ENCODE results near the gene TIMM21.

Gene TIMM21

DNA sequence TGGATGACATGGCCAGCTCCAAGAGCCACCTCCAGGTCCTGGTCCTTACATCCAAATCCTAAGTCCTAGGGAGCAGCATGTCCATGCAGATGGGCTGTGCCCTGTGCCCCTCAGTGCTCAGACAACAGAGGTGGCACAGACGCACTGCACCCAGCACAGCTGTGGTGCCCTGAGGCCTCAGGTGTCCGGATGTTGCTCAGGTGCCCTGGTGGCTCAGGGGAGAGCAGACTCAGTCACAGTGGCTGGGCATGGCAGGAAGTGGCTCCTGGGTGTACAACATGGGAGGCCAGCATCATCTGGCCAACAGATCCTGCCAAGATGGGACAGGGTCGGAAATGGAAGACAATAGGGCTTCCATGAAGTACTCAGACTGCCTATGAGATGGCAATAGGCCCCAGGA, 50.1 kb downstream of the TIMM21 start:
- DNase-seq, result no peak
- H3K4me3 ChIP-seq (ENCODE audit: low read depth, low read length), result no peak overlapping the region
- no peak for TF ChIP-seq CTCF (IDR thresholded peaks at IDR 0.05; ENCODE audit: low read depth, low read length)
- H3K36me3 ChIP-seq, result no peaks in the 10 kb centered on the region
- H3K27ac ChIP-seq, result no peak overlapping the region
- no peaks in the 10 kb centered on the region for H3K9me3 ChIP-seq (ENCODE audit: severe bottlenecking)
- peaks cover 33% of the 10 kb centered on the region for H3K27me3 ChIP-seq (ENCODE audit: insufficient read depth, low read depth, severe bottlenecking)

DNA sequence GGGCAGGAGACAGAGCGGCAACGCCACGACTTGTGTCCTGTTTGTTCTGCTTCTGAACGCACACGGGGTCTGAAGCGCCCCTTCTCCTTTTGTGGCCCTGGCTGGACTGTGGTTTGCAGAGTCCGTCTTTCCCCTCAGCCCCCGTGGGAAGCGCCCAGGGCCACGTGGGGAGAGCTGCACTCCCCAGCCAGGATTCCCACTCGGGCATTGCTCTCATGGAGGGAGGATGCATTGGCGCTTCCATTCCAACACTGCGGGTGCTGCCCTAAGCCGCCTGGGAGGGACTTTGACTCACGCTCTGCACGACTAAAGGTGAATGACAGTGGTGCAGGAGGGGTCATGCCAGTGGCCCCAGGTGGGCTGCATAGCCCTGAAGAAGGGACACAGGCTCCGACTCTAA, 52.5 kb downstream of the TIMM21 start:
- H3K4me3 ChIP-seq (ENCODE audit: low read depth, low read length), result no peak overlapping the region
- no peaks in the 10 kb centered on the region for H3K9me3 ChIP-seq (ENCODE audit: severe bottlenecking)
- H3K36me3 ChIP-seq, result no peaks in the 10 kb centered on the region
- peaks cover 31% of the 10 kb centered on the region for H3K27me3 ChIP-seq (ENCODE audit: insufficient read depth, low read depth, severe bottlenecking)
- no peak for TF ChIP-seq CTCF (IDR thresholded peaks at IDR 0.05; ENCODE audit: low read depth, low read length)
- no peak overlapping the region for H3K27ac ChIP-seq
- DNase-seq, result no peak

DNA sequence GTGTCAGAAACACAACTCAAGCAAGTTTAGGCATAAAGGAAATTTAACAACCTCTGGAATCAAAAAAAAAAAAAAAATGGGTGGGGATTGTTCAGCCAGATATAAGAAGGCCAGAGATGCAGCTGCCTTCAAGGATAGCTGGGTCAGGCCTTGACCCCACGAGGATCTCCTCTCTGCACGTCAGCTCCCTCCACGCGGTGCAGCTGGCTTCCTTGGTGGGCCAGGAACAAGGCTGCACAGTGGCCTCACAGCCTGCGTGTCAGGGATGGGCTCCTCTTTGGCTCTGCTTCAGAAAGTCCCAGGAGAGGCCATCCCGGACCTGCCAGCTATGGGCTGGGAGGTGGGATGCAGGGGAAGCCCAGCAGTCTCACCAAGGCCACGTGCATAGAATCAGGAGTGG, 55.5 kb downstream of the TIMM21 start:
- Histone ChIP-seq H3K27me3 (ENCODE audit: insufficient read depth, low read depth, severe bottlenecking) (peaks cover 21% of the 10 kb centered on the region), H3K27ac (no peak overlapping the region)
- TF ChIP-seq CTCF (IDR thresholded peaks at IDR 0.05; ENCODE audit: low read depth, low read length), result no peak

GRCh38 chr18:74204526-74205152, 56.3 kb downstream of the TIMM21 start:
- DNase-seq, result no peak
- Histone ChIP-seq H3K36me3 (no peaks in the 10 kb centered on the region), H3K27me3 (ENCODE audit: insufficient read depth, low read depth, severe bottlenecking) (peaks cover 13% of the 10 kb centered on the region), H3K9me3 (ENCODE audit: severe bottlenecking) (no peaks in the 10 kb centered on the region), H3K27ac (no peak overlapping the region), H3K4me3 (ENCODE audit: low read depth, low read length) (no peak overlapping the region)
- no peak for TF ChIP-seq CTCF (IDR thresholded peaks at IDR 0.05; ENCODE audit: low read depth, low read length)

More for the DNA sequence above, 55.5 kb downstream of the TIMM21 start:
- Histone ChIP-seq H3K9me3 (ENCODE audit: severe bottlenecking) (no peaks in the 10 kb centered on the region), H3K4me3 (ENCODE audit: low read depth, low read length) (no peak overlapping the region), H3K36me3 (no peaks in the 10 kb centered on the region)
- no peak for DNase-seq
